ENCODE measurements around the gene GALNT17.
"Not testable (repeated sequence)": the region's sequence is repeated elsewhere in the genome, so short reads cannot be mapped to it uniquely, and the experiment has no call there.

GALNT17 gene

GRCh38 chr7:71638108-71638507 lies 506.2 kb downstream of the GALNT17 start:
- no peaks in the 10 kb centered on the region for H3K9me2 ChIP-seq (replicated peaks; ENCODE audit: low read depth, low read length)
- no peak overlapping the region for H2AFZ ChIP-seq (ENCODE audit: low read length)
- H3K79me2 ChIP-seq (ENCODE audit: insufficient read depth, low read length): no peaks in the 10 kb centered on the region
- H3K9me3 ChIP-seq (ENCODE audit: insufficient read depth, low read depth, low read length): 0 out of 2 replicates have a peak, but pooled peaks cover 4% of the 10 kb centered on the region
- TF ChIP-seq CTCF (conservative IDR thresholded peaks at IDR 0.05; ENCODE audit: low read length): no peak
- no peak for TF ChIP-seq EZH2phosphoT487 (IDR thresholded peaks at IDR 0.05; ENCODE audit: borderline replicate concordance)
- no peaks in the 10 kb centered on the region for H3K4me1 ChIP-seq (ENCODE audit: insufficient read depth, low read length, poor library complexity, severe bottlenecking)
- no peaks in the 10 kb centered on the region for H3K36me3 ChIP-seq (ENCODE audit: insufficient read depth, low read length)
- no peak overlapping the region for H3K4me2 ChIP-seq (ENCODE audit: low read depth, low read length, poor library complexity, severe bottlenecking)
- H3K9ac ChIP-seq (ENCODE audit: low read depth, low read length, poor library complexity, severe bottlenecking): no peak overlapping the region
- H4K20me1 ChIP-seq (ENCODE audit: insufficient read depth, low read length, poor library complexity, severe bottlenecking): no peaks in the 10 kb centered on the region
- H3K27me3 ChIP-seq (ENCODE audit: insufficient read depth, low read length, poor library complexity, severe bottlenecking): no peaks in the 10 kb centered on the region
- H3F3A ChIP-seq (ENCODE audit: low read depth): no peaks in the 10 kb centered on the region
- no peak overlapping the region for H3K4me3 ChIP-seq (ENCODE audit: low read length, poor library complexity, severe bottlenecking)

- Histone ChIP-seq H3K36me3 (ENCODE audit: insufficient read depth, low read length) (no peaks in the 10 kb centered on the region), H3K4me1 (ENCODE audit: insufficient read depth, low read length, poor library complexity, severe bottlenecking) (no peaks in the 10 kb centered on the region), H3K4me3 (ENCODE audit: low read length, poor library complexity, severe bottlenecking) (no peak overlapping the region), H3K9me3 (ENCODE audit: insufficient read depth, low read depth, low read length) (0 out of 2 replicates have a peak, but pooled peaks cover 4% of the 10 kb centered on the region), H3F3A (ENCODE audit: low read depth) (no peaks in the 10 kb centered on the region), H3K4me2 (ENCODE audit: low read depth, low read length, poor library complexity, severe bottlenecking) (no peak overlapping the region), H3K9me2 (replicated peaks; ENCODE audit: low read depth, low read length) (no peaks in the 10 kb centered on the region), H2AFZ (ENCODE audit: low read length) (no peak overlapping the region), H4K20me1 (ENCODE audit: insufficient read depth, low read length, poor library complexity, severe bottlenecking) (no peaks in the 10 kb centered on the region), H3K79me2 (ENCODE audit: insufficient read depth, low read length) (no peaks in the 10 kb centered on the region), H3K27me3 (ENCODE audit: insufficient read depth, low read length, poor library complexity, severe bottlenecking) (no peaks in the 10 kb centered on the region), H3K9ac (ENCODE audit: low read depth, low read length, poor library complexity, severe bottlenecking) (no peak overlapping the region)
- TF ChIP-seq EZH2phosphoT487 (IDR thresholded peaks at IDR 0.05; ENCODE audit: borderline replicate concordance) (no peak), CTCF (conservative IDR thresholded peaks at IDR 0.05; ENCODE audit: low read length) (no peak)
These were observed 507.6 kb downstream of the GALNT17 start for GRCh38 chr7:71639382-71640085.

GRCh38 chr7:71643031-71643430 lies 511.1 kb downstream of the GALNT17 start:
- not testable (repeated sequence) for H4K20me1 ChIP-seq (ENCODE audit: insufficient read depth, low read length, poor library complexity, severe bottlenecking); H3K4me2 ChIP-seq (ENCODE audit: low read depth, low read length, poor library complexity, severe bottlenecking); H3K4me1 ChIP-seq (ENCODE audit: insufficient read depth, low read length, poor library complexity, severe bottlenecking); H3F3A ChIP-seq (ENCODE audit: low read depth); H3K36me3 ChIP-seq (ENCODE audit: insufficient read depth, low read length); H3K9me2 ChIP-seq (replicated peaks; ENCODE audit: low read depth, low read length); H2AFZ ChIP-seq (ENCODE audit: low read length); H3K9ac ChIP-seq (ENCODE audit: low read depth, low read length, poor library complexity, severe bottlenecking); H3K79me2 ChIP-seq (ENCODE audit: insufficient read depth, low read length); H3K4me3 ChIP-seq (ENCODE audit: low read length, poor library complexity, severe bottlenecking); H3K9me3 ChIP-seq (ENCODE audit: insufficient read depth, low read depth, low read length); H3K27me3 ChIP-seq (ENCODE audit: insufficient read depth, low read length, poor library complexity, severe bottlenecking)

- TF ChIP-seq EZH2phosphoT487 (IDR thresholded peaks at IDR 0.05; ENCODE audit: borderline replicate concordance): no peak
- no peak for TF ChIP-seq CTCF (conservative IDR thresholded peaks at IDR 0.05; ENCODE audit: low read length)
- Histone ChIP-seq H3K9ac (ENCODE audit: low read depth, low read length, poor library complexity, severe bottlenecking) (no peak overlapping the region), H3K79me2 (ENCODE audit: insufficient read depth, low read length) (no peaks in the 10 kb centered on the region), H3K36me3 (ENCODE audit: insufficient read depth, low read length) (no peaks in the 10 kb centered on the region), H3K4me1 (ENCODE audit: insufficient read depth, low read length, poor library complexity, severe bottlenecking) (no peaks in the 10 kb centered on the region), H3K27me3 (ENCODE audit: insufficient read depth, low read length, poor library complexity, severe bottlenecking) (no peaks in the 10 kb centered on the region), H4K20me1 (ENCODE audit: insufficient read depth, low read length, poor library complexity, severe bottlenecking) (no peaks in the 10 kb centered on the region), H2AFZ (ENCODE audit: low read length) (no peak overlapping the region), H3K4me2 (ENCODE audit: low read depth, low read length, poor library complexity, severe bottlenecking) (no peak overlapping the region), H3K9me3 (ENCODE audit: insufficient read depth, low read depth, low read length) (peaks cover 12% of the 10 kb centered on the region; the same call in 1 of the 2 replicates), H3K4me3 (ENCODE audit: low read length, poor library complexity, severe bottlenecking) (no peak overlapping the region), H3F3A (ENCODE audit: low read depth) (no peaks in the 10 kb centered on the region), H3K9me2 (replicated peaks; ENCODE audit: low read depth, low read length) (no peaks in the 10 kb centered on the region)
These were observed 513.9 kb downstream of the GALNT17 start for GRCh38 chr7:71645836-71646235.

Measured in Loucy (cell line).